Central memory CD8-positive, alpha-beta T cell (primary cell): ENCODE data around the gene DDIAS.
A peak's percentile ranks its signal among the peaks of the same experiment; 100 is the strongest.
"Not testable (repeated sequence)": the region's sequence is repeated elsewhere in the genome, so short reads cannot be mapped to it uniquely, and the experiment has no call there.

Source experiments
- ATAC-seq: fragments of 150-1000 bp; cut with Tn5 transposase; replicated peaks from 2 replicates; pipeline ENCODE4 v1.10.0; 2022; ENCODE audit warnings: mild to moderate bottlenecking, moderate FRiP score, moderate number of reproducible peaks; ENCODE audit not compliant: poor library complexity, severe bottlenecking; ENCODE audit errors: extremely low read depth
- DNase-seq, 2 donors: peaks; one replicate each; pipeline ENCODE4 v3.0.0; 2021; ENCODE audit warnings: low spot score in 2 of 2
- H3K27ac Mint-ChIP-seq: one replicate; pipeline ENCODE4 v1.8.0; 2022; ENCODE audit warnings: low read depth, mild to moderate bottlenecking, moderate library complexity, mixed read lengths
- H3K27me3 Mint-ChIP-seq: one replicate; pipeline ENCODE4 v1.8.0; 2022; ENCODE audit warnings: mixed read lengths
- H3K36me3 Mint-ChIP-seq: one replicate; pipeline ENCODE4 v1.8.0; 2022; ENCODE audit warnings: mild to moderate bottlenecking, moderate library complexity, mixed read lengths; ENCODE audit not compliant: insufficient read depth
- H3K4me1 Mint-ChIP-seq: one replicate; pipeline ENCODE4 v1.8.0; 2022; ENCODE audit warnings: mixed read lengths
- H3K4me3 Mint-ChIP-seq: one replicate; pipeline ENCODE4 v1.8.0; 2022; ENCODE audit warnings: mild to moderate bottlenecking, moderate library complexity, mixed read lengths
- H3K9me3 Mint-ChIP-seq: one replicate; pipeline ENCODE4 v1.8.0; 2022; ENCODE audit warnings: mixed read lengths

DDIAS gene

GRCh38 chr11:82937554-82937953 lies 36.0 kb downstream of the DDIAS start:
- H3K36me3 Mint-ChIP-seq = no peaks in the 10 kb centered on the region
- no peak overlapping the region for H3K4me3 Mint-ChIP-seq
- no peaks in the 10 kb centered on the region for H3K27me3 Mint-ChIP-seq
- H3K4me1 Mint-ChIP-seq = peaks cover under 1% of the 10 kb centered on the region
- no peak overlapping the region for H3K27ac Mint-ChIP-seq
- H3K9me3 Mint-ChIP-seq = no peaks in the 10 kb centered on the region
- DNase-seq (no peak), ATAC-seq (no peak)

GRCh38 chr11:82939456-82939855 lies 37.9 kb downstream of the DDIAS start:
- Mint-ChIP-seq H3K4me1 (no peaks in the 10 kb centered on the region), H3K27me3 (no peaks in the 10 kb centered on the region), H3K27ac (no peak overlapping the region), H3K36me3 (no peaks in the 10 kb centered on the region), H3K4me3 (no peak overlapping the region), H3K9me3 (no peaks in the 10 kb centered on the region)
- no peak for DNase-seq
- ATAC-seq = no peak

- Mint-ChIP-seq H3K9me3 (no peaks in the 10 kb centered on the region), H3K27me3 (no peaks in the 10 kb centered on the region), H3K27ac (peak overlapping the region; percentile 38), H3K4me3 (no peak overlapping the region), H3K36me3 (no peaks in the 10 kb centered on the region), H3K4me1 (peaks cover 5% of the 10 kb centered on the region)
- DNase-seq (no peak), ATAC-seq (no peak)
Observed at GRCh38 chr11:82942376-82942775, 40.8 kb downstream of the DDIAS start.

GRCh38 chr11:82943430-82943829 lies 41.9 kb downstream of the DDIAS start:
- not testable (repeated sequence) for H3K4me1 Mint-ChIP-seq, H3K4me3 Mint-ChIP-seq, H3K27me3 Mint-ChIP-seq, ATAC-seq, H3K36me3 Mint-ChIP-seq, H3K27ac Mint-ChIP-seq, H3K9me3 Mint-ChIP-seq, DNase-seq

GRCh38 chr11:82944198-82944597 lies 42.7 kb downstream of the DDIAS start:
- no peak for DNase-seq
- peaks cover 5% of the 10 kb centered on the region for H3K4me1 Mint-ChIP-seq
- no peak overlapping the region for H3K4me3 Mint-ChIP-seq
- H3K27me3 Mint-ChIP-seq = no peaks in the 10 kb centered on the region
- H3K36me3 Mint-ChIP-seq = no peaks in the 10 kb centered on the region
- ATAC-seq = no peak
- no peak overlapping the region for H3K27ac Mint-ChIP-seq
- no peaks in the 10 kb centered on the region for H3K9me3 Mint-ChIP-seq

- H3K27ac Mint-ChIP-seq, H3K9me3 Mint-ChIP-seq, ATAC-seq, H3K4me3 Mint-ChIP-seq, H3K36me3 Mint-ChIP-seq, H3K4me1 Mint-ChIP-seq, H3K27me3 Mint-ChIP-seq, DNase-seq: not testable (repeated sequence)
Observed at GRCh38 chr11:82945041-82945440, 43.5 kb downstream of the DDIAS start.

- no peaks in the 10 kb centered on the region for H3K27me3 Mint-ChIP-seq
- H3K4me1 Mint-ChIP-seq = peaks cover 5% of the 10 kb centered on the region
Observed at GRCh38 chr11:82945682-82946081, 44.1 kb downstream of the DDIAS start.

GRCh38 chr11:82949352-82949751 lies 47.8 kb downstream of the DDIAS start:
- peaks cover 13% of the 10 kb centered on the region for H3K4me1 Mint-ChIP-seq
- H3K27ac Mint-ChIP-seq = no peak overlapping the region
- ATAC-seq = no peak
- peaks cover 21% of the 10 kb centered on the region for H3K9me3 Mint-ChIP-seq
- H3K27me3 Mint-ChIP-seq = no peaks in the 10 kb centered on the region
- peaks cover 2% of the 10 kb centered on the region for H3K36me3 Mint-ChIP-seq
- no peak for DNase-seq
- no peak overlapping the region for H3K4me3 Mint-ChIP-seq

More at GRCh38 chr11:82945682-82946081, 44.1 kb downstream of the DDIAS start:
- Mint-ChIP-seq H3K9me3 (no peaks in the 10 kb centered on the region), H3K36me3 (no peaks in the 10 kb centered on the region), H3K4me3 (no peak overlapping the region), H3K27ac (no peak overlapping the region)
- no peak for DNase-seq
- ATAC-seq = no peak

GRCh38 chr11:82950502-82950901 lies 49.0 kb downstream of the DDIAS start:
- not testable (repeated sequence) for H3K4me3 Mint-ChIP-seq, H3K36me3 Mint-ChIP-seq, DNase-seq, ATAC-seq, H3K27ac Mint-ChIP-seq, H3K27me3 Mint-ChIP-seq
- peaks cover 30% of the 10 kb centered on the region for H3K9me3 Mint-ChIP-seq
- H3K4me1 Mint-ChIP-seq = peaks cover 22% of the 10 kb centered on the region

GRCh38 chr11:82955736-82956453 lies 54.4 kb downstream of the DDIAS start:
- Mint-ChIP-seq H3K4me3 (peak overlapping the region; percentile 62), H3K36me3 (peaks cover 17% of the 10 kb centered on the region), H3K9me3 (peaks cover 37% of the 10 kb centered on the region), H3K4me1 (peaks cover 56% of the 10 kb centered on the region), H3K27ac (peak overlapping the region; percentile 94)
- DNase-seq = peak; percentile 53 to 77
- H3K27me3 Mint-ChIP-seq = not testable (repeated sequence)
- ATAC-seq = peak; percentile 42

GRCh38 chr11:82959987-82960778 lies 58.6 kb downstream of the DDIAS start:
- H3K4me3 Mint-ChIP-seq = peak overlapping the region; percentile 76
- H3K9me3 Mint-ChIP-seq = peaks cover 10% of the 10 kb centered on the region
- ATAC-seq = peak; percentile 92
- peaks cover 68% of the 10 kb centered on the region for H3K4me1 Mint-ChIP-seq
- H3K27ac Mint-ChIP-seq = peak overlapping the region; percentile 94
- DNase-seq = peak in 1 of 2 donors; percentile 57
- H3K27me3 Mint-ChIP-seq = no peaks in the 10 kb centered on the region
- H3K36me3 Mint-ChIP-seq = peaks cover 17% of the 10 kb centered on the region

GRCh38 chr11:82960779-82961143 lies 59.2 kb downstream of the DDIAS start:
- Mint-ChIP-seq H3K27ac (peak overlapping the region; percentile 94), H3K36me3 (peaks cover 13% of the 10 kb centered on the region), H3K9me3 (peaks cover 6% of the 10 kb centered on the region), H3K4me1 (peaks cover 68% of the 10 kb centered on the region), H3K4me3 (peak overlapping the region; percentile 76), H3K27me3 (no peaks in the 10 kb centered on the region)
- DNase-seq (no peak), ATAC-seq (no peak)

GRCh38 chr11:82962021-82962420 lies 60.5 kb downstream of the DDIAS start:
- not testable (repeated sequence) for H3K27ac Mint-ChIP-seq, H3K4me3 Mint-ChIP-seq, H3K27me3 Mint-ChIP-seq, ATAC-seq, DNase-seq, H3K9me3 Mint-ChIP-seq
- peaks cover 10% of the 10 kb centered on the region for H3K36me3 Mint-ChIP-seq
- peaks cover 58% of the 10 kb centered on the region for H3K4me1 Mint-ChIP-seq
